IPS-NIHi11 (cell line): ENCODE results near the gene ALAD.

ENCODE experiments used
- DNase-seq: peaks from one replicate; pipeline ENCODE4 v3.0.0; 2012; ENCODE audit warnings: mixed read lengths, low spot score

The ALAD gene

GRCh38 chr9:113349066-113349444 lies 52.0 kb downstream of the ALAD start:
- no peak for DNase-seq

GRCh38 chr9:113348437-113348836 lies 52.6 kb downstream of the ALAD start:
- DNase-seq = no peak

- no peak for DNase-seq
Observed at GRCh38 chr9:113345671-113346070, 55.4 kb downstream of the ALAD start.

DNA sequence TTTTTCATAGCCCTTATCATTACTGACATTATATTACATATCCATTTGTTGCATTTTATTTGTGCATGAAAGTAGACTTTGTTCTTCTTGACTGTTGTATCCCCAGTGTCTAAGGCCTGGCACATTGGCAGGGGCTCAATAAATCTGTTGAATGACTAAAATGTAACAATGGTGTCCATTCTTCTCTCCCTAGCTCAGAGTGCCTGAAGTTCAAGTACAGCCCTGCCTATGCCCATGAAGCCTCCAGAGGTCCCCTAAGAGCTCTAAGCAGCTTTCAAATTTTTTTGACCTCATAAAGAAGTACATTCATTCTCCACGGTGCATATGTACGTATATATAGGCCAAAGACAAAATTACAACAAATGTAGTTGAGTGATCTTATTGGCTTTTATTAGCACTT lies 55.9 kb downstream of the ALAD start:
- DNase-seq = no peak

DNA sequence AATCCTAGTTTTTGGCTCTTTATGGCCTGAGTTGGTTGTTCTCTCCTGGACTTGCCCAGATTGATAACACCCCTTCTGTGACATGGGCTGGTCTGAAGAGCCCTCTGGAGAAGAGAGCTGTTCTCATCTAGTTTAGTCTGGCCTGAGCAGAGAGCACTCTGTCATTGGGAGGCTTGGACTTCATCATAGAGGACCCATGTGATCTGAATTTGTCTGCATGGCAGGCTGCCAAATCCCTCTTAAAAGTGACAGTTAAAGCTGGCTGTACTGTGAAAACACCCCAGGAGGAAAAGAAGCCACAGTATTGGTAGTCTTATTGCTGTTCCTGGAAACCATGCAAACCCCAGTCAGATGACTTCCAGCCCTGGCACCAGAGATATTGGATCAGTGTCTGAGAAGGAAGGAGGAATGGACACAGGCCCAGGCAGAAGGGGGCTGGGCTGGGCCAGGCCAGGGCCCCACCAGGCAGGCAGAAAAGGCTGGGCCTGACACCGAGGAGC lies 57.3 kb downstream of the ALAD start:
- no peak for DNase-seq

- DNase-seq = peak; percentile 22
Observed at GRCh38 chr9:113341712-113342410, 59.2 kb downstream of the ALAD start.

DNA sequence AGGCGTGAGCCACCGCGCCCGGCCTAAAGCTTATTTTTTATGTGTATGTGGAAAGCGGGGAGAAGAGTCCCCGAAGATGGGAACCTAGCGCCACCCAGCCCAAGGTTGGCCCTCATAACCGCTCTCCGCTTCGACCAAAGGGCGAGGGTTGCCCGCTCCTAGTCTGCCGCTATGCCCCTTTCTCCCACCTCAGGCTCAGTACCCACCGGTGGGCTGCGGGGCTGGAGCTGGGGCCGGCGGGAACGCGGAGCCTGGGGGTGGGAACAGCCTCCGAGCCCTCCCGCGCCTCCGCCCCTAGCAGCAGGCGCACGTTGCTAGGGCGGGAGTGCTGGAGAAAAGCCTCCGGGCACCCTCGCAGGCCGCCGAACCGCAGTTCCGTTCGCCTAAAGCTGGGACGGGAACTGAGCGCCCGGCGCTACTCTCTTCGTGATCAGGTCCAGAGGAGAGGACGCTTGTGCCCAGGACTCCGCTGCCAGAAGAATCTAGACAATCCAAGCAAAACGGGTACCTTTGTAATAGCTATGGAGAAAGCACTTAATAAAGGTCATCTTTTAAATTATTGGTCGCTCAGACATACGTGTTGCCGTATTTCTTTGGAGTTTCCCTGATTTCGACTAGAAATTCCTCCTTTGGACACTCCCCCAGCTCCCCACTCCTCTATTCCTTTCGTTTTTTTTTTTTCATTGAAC lies 60.9 kb downstream of the ALAD start, which contains the start of gene WDR31:
WDR31 (minus strand) TSS at position 265 of the 689 bp plus-strand sequence. CDS start 8,253 bp downstream, outside the sequence.
- peak; percentile 95 for DNase-seq

DNA sequence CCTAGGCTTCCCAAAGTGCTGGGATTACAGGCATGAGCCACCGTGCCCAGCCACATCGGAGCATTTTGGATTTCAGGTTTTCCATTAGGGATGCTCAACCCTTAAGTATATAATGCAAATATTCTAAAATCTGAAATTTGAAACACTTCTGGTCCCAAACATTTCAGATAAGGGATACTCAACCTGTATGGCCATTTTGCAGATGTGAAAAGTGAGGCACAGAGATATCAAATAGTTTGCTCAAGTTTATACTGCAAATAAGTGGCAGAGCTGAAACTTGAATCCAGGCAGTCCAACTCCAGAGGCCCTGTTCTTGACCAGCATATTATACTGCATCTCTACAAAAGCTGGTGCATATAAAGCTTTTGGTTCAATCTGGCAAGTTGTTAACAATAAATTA lies 63.4 kb downstream of the ALAD start:
- no peak for DNase-seq
